H1 (cell line): ENCODE data around the gene CAPN3. TPM values are rescaled to one million over a fixed set of nuclear protein-coding genes. Genes with fewer than 3 reads are reported as not detected.

Experiments
- BRCA1 ChIP-seq: IDR thresholded peaks from 2 replicates; pipeline ENCODE4 v1.6.1; 2012; ENCODE audit warnings: low read depth, low read length, improper control_type of control experiment
- CBX5 ChIP-seq: fragments of 300-800, 300-1000 bp; sonication (generic); IDR thresholded peaks from 2 replicates; pipeline ENCODE4 v1.7.1; 2016; ENCODE audit warnings: antibody characterized with exemption, low read length, low read depth
- CTBP2 ChIP-seq: IDR thresholded peaks from 2 replicates; pipeline ENCODE4 v1.7.0; 2011; ENCODE audit warnings: borderline replicate concordance, mild to moderate bottlenecking, moderate library complexity, mixed read lengths, low read length; ENCODE audit not compliant: insufficient read depth, insufficient read length
- EZH2 ChIP-seq: fragments of 200-600 bp; sonication (generic); IDR thresholded peaks from 2 replicates; pipeline ENCODE4 v1.7.1; 2012; ENCODE audit warnings: low read depth, mild to moderate bottlenecking, moderate library complexity, low read length, inconsistent platforms; ENCODE audit not compliant: severe bottlenecking
- KDM5A ChIP-seq: fragments of 200-600 bp; IDR thresholded peaks from 2 replicates; pipeline ENCODE4 v1.7.1; 2012; ENCODE audit warnings: mild to moderate bottlenecking, low read length, inconsistent platforms, mixed read lengths
- SAP30 ChIP-seq: fragments of 300-600 bp; sonication (generic); IDR thresholded peaks from 2 replicates; pipeline ENCODE4 v1.7.1; 2012; ENCODE audit warnings: low read length, moderate library complexity, mild to moderate bottlenecking, inconsistent platforms; ENCODE audit not compliant: insufficient read depth, insufficient replicate concordance
- TAF1 ChIP-seq: IDR thresholded peaks from 2 replicates; pipeline ENCODE4 v1.6.1; 2011; ENCODE audit warnings: mild to moderate bottlenecking, low read depth, low read length
- polyA plus RNA-seq, 7 experiments: library from polyadenylated mRNA; depleted of rRNA in 3 of 7; stranded (reverse) in 5 of 7; unstranded in 2 of 7; fragments of >200 nt in 5 of 7; fragments of 200-250 nt in 2 of 7; gene quantifications; 1 replicate in 5 of 7; 2 replicates in 1 of 7; 4 replicates in 1 of 7; pipeline versions ENCODE4 v1.2.1 to v1.2.3, GENCODE V29; 2011 to 2013; ENCODE audit warnings: missing spikeins in 2 of 7, mixed read lengths in 2 of 7
- total RNA-seq: library from RNA; stranded (reverse); fragmentation: NEBNext Ultra II Directional; extraction: Animal tissue kit (Norgen Biotek cat#: 25700); gene quantifications from 2 replicates; pipeline ENCODE4 v1.2.1, GENCODE V29; 2021

Gene CAPN3
- total and polyA plus RNA-seq, 2 of the 8 experiments (the other 6 are each of a cell fraction or from before 2014, with no cell fraction given), result 0.80 to 2.1 TPM

- TF ChIP-seq EZH2 (no peak), KDM5A (no peak), TAF1 (no peak), CBX5 (no peak), SAP30 (no peak), CTBP2 (no peak), BRCA1 (no peak)
Measured at GRCh38 chr15:42329992-42330391, 29.3 kb upstream of the CAPN3 start (continued).
